GM13977 (cell line): ENCODE measurements around the gene CPHXL.

Source experiments
- DNase-seq: peaks from one replicate; pipeline ENCODE4 v3.0.0; 2012; ENCODE audit warnings: low spot score
- in situ Hi-C: fragments of 300-500 bp; cut with MboI; formaldehyde crosslinking; loops from one replicate; pipeline ENCODE4 v1.12.0; 2022; ENCODE audit warnings: low sequenced_read_pairs, low pct_unique_long_range_greater_than_20kb, mixed read lengths, inconsistent platforms; ENCODE audit not compliant: unreplicated experiment
- TF ChIP-seq, protein P1 (sequence below): IDR thresholded peaks from 2 replicates; pipeline ENCODE4 v1.5.1; 2012; ENCODE audit warnings: mild to moderate bottlenecking, control low read depth; ENCODE audit not compliant: insufficient read depth; ENCODE audit errors: extremely low read depth, missing control alignments

The CPHXL gene

DNA sequence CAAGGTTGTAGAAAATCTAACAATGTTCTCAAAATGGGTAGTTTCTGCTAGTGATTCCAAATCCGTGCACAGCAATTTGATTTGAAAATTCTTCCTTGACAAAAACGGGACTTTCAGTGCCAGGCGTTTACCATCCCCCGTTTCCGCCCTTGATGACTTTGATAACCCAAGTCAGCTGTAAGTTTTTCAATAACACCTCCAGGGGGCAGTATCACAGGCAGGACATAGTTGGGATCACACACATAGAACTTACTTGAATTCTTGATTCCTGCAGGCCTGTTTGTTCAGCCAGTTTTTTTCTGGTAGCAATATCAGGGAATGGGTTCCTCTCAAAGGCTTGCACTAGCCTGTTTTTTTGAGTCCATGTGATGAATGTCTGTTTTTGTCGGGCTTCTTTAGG, 30.6 kb downstream of the CPHXL start:
- TF ChIP-seq, protein P1, sequence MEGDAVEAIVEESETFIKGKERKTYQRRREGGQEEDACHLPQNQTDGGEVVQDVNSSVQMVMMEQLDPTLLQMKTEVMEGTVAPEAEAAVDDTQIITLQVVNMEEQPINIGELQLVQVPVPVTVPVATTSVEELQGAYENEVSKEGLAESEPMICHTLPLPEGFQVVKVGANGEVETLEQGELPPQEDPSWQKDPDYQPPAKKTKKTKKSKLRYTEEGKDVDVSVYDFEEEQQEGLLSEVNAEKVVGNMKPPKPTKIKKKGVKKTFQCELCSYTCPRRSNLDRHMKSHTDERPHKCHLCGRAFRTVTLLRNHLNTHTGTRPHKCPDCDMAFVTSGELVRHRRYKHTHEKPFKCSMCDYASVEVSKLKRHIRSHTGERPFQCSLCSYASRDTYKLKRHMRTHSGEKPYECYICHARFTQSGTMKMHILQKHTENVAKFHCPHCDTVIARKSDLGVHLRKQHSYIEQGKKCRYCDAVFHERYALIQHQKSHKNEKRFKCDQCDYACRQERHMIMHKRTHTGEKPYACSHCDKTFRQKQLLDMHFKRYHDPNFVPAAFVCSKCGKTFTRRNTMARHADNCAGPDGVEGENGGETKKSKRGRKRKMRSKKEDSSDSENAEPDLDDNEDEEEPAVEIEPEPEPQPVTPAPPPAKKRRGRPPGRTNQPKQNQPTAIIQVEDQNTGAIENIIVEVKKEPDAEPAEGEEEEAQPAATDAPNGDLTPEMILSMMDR: peak; percentile 31

DNA sequence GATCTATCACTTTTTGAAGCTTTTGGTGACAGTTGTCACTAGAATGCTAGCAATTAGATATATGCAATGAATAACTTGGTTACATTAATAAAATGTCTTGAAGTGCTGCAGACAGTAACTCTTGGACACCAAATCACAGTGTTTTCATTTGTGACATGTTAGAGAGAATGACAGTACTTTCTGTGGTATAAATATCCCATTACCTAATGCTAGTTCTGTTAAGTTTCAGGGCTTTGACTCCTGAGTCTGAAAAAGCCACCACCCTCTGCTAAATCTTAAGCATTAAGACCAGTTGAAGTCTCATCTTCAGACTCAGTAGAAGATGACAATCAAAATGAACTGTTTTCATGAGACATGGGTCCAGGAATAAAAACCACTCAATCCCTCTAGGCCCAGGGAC, 38.9 kb downstream of the CPHXL start:
- TF ChIP-seq, protein P1: no peak
- in situ Hi-C loops: no loop called here

More for the DNA sequence above, 30.6 kb downstream of the CPHXL start:
- in situ Hi-C loops: no loop called here
- peak; percentile 16 for DNase-seq

DNA sequence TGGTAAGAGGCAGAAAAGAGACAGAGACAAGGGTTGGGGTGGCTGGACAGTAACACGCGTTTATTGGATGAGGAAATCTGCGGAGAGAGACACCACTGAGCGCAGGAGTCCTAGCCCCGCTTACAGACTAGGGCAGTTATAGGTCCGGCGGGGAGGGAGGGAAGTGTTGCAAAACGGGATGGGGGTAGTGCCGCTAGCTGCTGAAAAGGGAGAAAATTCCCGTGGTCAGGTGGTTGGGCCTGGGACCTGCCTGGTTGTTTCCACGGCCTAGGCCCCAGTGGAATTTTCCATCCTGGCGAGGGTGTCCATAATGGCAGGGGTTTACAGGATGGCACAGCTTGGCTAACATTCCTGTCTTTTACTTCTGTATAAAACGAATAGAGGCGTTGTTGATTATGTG, 44.0 kb downstream of the CPHXL start:
- no peak for DNase-seq
- TF ChIP-seq, protein P1: no peak
- in situ Hi-C loops: no loop called here

More for the DNA sequence above, 38.9 kb downstream of the CPHXL start:
- peak; percentile 40 for DNase-seq

DNA sequence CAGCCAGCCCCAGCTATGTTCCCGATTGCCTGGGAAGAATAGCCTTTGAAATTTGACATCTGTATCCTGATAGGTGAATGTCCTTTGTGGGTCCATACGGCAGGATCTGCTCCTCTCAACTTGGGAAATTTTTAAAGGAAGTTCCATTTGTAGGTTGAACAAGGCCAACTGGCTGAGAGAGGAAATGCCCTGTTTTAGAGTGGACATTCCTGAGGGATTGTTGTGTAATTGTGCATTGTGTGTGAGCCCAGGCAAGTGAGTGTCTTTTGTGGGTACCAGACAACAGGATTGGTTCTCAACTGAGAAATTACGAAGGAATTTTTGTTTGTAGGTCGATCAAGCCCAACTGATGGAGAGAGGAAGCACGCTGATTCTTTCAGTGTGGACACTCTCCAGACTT, 46.9 kb downstream of the CPHXL start:
- TF ChIP-seq, protein P1: no peak
- no peak for DNase-seq
- in situ Hi-C loops: no loop called here

DNA sequence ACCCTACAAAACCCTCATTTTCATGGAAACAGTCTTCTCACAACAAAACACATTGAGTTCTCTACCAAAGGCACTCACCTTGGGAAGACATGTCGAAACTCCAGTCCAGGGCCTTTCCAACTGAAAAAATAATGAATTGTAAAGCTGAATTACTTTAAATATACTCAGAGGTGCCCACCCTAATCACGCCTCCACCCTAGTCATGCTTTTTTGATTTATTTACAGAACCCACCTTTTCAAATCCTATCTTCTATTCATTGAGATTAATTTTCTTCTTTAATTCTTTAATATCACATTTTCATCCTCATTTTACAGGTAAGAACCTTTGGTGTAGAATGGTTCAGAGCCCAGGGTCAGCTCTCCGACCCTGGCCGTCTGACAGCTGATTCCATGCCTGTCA, 49.4 kb downstream of the CPHXL start, which contains the start of gene CPHXL2:
Gene CPHXL2 (minus strand): TSS at position 101 of the 400 bp plus-strand sequence. CDS start 10 bp downstream, at position 91.
- in situ Hi-C loops: no loop called here
- no peak for DNase-seq
- TF ChIP-seq, protein P1: no peak

DNA sequence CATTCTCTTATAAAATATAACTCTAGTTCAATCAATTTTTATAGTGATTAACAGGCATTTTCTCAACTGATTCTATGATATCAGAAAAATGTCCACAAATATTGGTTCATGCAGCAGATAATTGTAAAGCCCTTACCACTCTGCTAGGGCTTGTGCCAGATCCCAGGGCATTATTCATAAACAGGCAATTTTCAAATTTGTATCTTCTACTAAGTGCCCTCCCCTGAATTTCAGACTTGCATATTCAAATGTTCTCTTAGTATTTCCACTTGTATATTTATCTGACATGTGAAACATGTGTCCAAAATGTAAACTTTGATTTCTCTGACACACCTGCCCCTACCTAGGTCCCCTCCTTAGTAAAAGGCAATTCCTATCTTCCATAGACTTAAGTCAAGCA, 58.8 kb downstream of the CPHXL start:
- TF ChIP-seq, protein P1: no peak
- in situ Hi-C loops: loop anchor here (25.0 kb wide), 1 partner anchor 95 kb away; no protein-coding TSS in a partner anchor
- no peak for DNase-seq
